HEK293 (cell line): ENCODE data around the gene CXCL17.

Source experiments
- FEZF1 ChIP-seq: fragments of 450-650 bp; formaldehyde crosslinking; IDR thresholded peaks from 2 replicates; pipeline ENCODE4 v1.5.1; 2016; ENCODE audit warnings: missing biosample characterization, missing genetic modification characterization
- SALL2 ChIP-seq: fragments of 450-650 bp; formaldehyde crosslinking; IDR thresholded peaks from 2 replicates; pipeline ENCODE4 v1.5.0; 2017; ENCODE audit warnings: missing biosample characterization, mild to moderate bottlenecking, missing genetic modification characterization, borderline replicate concordance
- SP2 ChIP-seq: fragments of 450-650 bp; formaldehyde crosslinking; IDR thresholded peaks from 2 replicates; pipeline ENCODE4 v1.5.1; 2016; ENCODE audit warnings: missing biosample characterization, missing genetic modification characterization
- YY1 ChIP-seq: fragments of 450-650 bp; formaldehyde crosslinking; IDR thresholded peaks from 2 replicates; pipeline ENCODE4 v1.5.1; 2018; ENCODE audit warnings: missing biosample characterization, missing genetic modification characterization
- ZNF133 ChIP-seq: fragments of 450-650 bp; formaldehyde crosslinking; IDR thresholded peaks from 2 replicates; pipeline ENCODE4 v1.5.1; 2016; ENCODE audit warnings: missing biosample characterization, missing genetic modification characterization
- ZNF324 ChIP-seq: fragments of 450-650 bp; formaldehyde crosslinking; IDR thresholded peaks from 2 replicates; pipeline ENCODE4 v1.5.1; 2016; ENCODE audit warnings: missing biosample characterization, missing genetic modification characterization
- ZNF600 ChIP-seq: fragments of 450-650 bp; formaldehyde crosslinking; IDR thresholded peaks from 2 replicates; pipeline ENCODE4 v1.5.1; 2016; ENCODE audit warnings: missing biosample characterization, missing genetic modification characterization
- TF ChIP-seq, protein P1 (sequence below): fragments of 450-650 bp; formaldehyde crosslinking; IDR thresholded peaks from 2 replicates; pipeline ENCODE4 v1.5.1; 2016; ENCODE audit warnings: missing biosample characterization, missing genetic modification characterization
- TF ChIP-seq, protein P2 (sequence below): fragments of 450-650 bp; formaldehyde crosslinking; IDR thresholded peaks from 2 replicates; pipeline ENCODE4 v1.5.1; 2017; ENCODE audit warnings: missing biosample characterization, missing genetic modification characterization
- TF ChIP-seq, protein P3 (sequence below): fragments of 450-650 bp; formaldehyde crosslinking; IDR thresholded peaks from 2 replicates; pipeline ENCODE4 v1.5.1; 2016; ENCODE audit warnings: missing biosample characterization, missing genetic modification characterization, low read depth

DNA sequence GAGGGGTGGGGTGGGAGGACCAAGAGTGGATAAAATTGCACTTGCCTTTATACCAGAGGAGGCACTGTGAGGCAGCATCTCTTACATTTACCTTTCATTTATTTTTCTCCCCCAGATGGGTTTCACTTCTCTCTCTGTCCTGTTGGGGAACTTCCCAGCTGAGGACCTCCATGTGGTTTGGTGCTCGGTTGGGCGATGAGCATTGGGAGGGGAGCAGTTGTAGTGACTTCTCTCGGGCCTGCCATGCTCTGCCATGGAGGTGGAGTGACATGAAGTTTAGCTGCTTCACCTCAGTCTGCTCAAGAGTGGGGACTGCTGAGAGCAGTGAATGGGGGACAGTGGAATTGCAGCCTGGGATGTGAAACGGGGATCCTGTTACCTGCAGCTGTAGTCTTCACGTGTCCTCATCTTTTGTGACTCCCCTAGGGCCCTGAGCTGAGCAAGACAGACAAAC lies 23.1 kb upstream of the CXCL17 start:
- TF ChIP-seq, protein P1, sequence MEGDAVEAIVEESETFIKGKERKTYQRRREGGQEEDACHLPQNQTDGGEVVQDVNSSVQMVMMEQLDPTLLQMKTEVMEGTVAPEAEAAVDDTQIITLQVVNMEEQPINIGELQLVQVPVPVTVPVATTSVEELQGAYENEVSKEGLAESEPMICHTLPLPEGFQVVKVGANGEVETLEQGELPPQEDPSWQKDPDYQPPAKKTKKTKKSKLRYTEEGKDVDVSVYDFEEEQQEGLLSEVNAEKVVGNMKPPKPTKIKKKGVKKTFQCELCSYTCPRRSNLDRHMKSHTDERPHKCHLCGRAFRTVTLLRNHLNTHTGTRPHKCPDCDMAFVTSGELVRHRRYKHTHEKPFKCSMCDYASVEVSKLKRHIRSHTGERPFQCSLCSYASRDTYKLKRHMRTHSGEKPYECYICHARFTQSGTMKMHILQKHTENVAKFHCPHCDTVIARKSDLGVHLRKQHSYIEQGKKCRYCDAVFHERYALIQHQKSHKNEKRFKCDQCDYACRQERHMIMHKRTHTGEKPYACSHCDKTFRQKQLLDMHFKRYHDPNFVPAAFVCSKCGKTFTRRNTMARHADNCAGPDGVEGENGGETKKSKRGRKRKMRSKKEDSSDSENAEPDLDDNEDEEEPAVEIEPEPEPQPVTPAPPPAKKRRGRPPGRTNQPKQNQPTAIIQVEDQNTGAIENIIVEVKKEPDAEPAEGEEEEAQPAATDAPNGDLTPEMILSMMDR (tag by site-specific recombination) = 0 out of 2 replicates have a peak, but pooled peaks have one; percentile 28
- TF ChIP-seq YY1 (no peak), FEZF1 (tag by site-specific recombination) (no peak), ZNF324 (tag by site-specific recombination) (no peak), SP2 (tag by site-specific recombination) (no peak), ZNF600 (tag by site-specific recombination) (no peak), SALL2 (tag by site-specific recombination) (no peak), ZNF133 (tag by site-specific recombination) (no peak)
- TF ChIP-seq, protein P2, sequence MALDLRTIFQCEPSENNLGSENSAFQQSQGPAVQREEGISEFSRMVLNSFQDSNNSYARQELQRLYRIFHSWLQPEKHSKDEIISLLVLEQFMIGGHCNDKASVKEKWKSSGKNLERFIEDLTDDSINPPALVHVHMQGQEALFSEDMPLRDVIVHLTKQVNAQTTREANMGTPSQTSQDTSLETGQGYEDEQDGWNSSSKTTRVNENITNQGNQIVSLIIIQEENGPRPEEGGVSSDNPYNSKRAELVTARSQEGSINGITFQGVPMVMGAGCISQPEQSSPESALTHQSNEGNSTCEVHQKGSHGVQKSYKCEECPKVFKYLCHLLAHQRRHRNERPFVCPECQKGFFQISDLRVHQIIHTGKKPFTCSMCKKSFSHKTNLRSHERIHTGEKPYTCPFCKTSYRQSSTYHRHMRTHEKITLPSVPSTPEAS (tag by site-specific recombination) = no peak
- TF ChIP-seq, protein P3, sequence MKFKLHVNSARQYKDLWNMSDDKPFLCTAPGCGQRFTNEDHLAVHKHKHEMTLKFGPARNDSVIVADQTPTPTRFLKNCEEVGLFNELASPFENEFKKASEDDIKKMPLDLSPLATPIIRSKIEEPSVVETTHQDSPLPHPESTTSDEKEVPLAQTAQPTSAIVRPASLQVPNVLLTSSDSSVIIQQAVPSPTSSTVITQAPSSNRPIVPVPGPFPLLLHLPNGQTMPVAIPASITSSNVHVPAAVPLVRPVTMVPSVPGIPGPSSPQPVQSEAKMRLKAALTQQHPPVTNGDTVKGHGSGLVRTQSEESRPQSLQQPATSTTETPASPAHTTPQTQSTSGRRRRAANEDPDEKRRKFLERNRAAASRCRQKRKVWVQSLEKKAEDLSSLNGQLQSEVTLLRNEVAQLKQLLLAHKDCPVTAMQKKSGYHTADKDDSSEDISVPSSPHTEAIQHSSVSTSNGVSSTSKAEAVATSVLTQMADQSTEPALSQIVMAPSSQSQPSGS = no peak
